NCI-H2227 (cell line): ENCODE results near the gene SPATA20.

Experiments used
- DNase-seq: peaks from one replicate; lab custom pipeline; 2025; ENCODE audit not compliant: unreplicated experiment; lab: John Stamatoyannopoulos, UW

SPATA20 gene

GRCh38 chr17:50519141-50519834 lies 27.7 kb upstream of the SPATA20 start:
- no peak for DNase-seq

- no peak for DNase-seq
These were observed 26.5 kb upstream of the SPATA20 start for GRCh38 chr17:50520483-50520882.

GRCh38 chr17:50521514-50521913 lies 25.5 kb upstream of the SPATA20 start:
- DNase-seq = no peak

DNA sequence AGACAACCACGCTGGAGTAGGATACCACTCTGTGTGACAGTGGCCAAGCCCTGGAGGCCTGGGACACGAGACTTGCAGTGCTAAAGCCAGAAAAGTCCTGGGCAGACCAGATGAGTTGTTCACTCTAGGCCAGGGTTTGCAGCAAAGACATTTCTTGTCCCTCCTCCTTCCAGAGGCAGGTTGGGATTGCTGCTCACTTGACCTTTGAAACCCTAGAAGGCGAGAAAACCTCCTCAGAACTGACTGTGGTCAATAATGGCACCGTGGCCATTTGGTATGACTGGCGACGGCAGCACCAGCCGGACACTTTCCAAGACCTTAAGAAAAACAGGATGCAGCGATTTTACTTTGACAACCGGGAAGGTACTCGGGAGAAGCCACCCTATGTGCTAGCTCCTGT lies 24.2 kb upstream of the SPATA20 start:
- DNase-seq = no peak

DNA sequence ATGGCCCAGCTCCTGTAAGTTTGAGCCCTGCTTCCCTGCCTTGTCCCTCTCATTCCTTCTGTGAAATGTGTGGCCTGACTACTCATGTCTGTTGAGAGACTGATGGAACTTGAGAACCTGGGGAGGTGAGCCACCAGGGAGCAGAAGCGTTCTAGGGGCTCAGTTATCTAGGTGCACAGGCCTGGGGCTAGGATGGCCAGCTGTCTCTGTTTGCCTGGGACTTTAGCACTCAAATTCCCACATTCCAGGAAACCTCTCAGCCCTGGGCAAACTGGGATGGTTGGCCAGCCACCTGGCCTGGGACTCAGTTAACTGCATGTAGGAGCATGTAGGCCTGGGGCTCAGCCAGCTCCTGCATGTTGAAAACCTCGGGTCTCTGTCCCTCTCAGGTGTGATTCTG lies 23.8 kb upstream of the SPATA20 start:
- no peak for DNase-seq

DNA sequence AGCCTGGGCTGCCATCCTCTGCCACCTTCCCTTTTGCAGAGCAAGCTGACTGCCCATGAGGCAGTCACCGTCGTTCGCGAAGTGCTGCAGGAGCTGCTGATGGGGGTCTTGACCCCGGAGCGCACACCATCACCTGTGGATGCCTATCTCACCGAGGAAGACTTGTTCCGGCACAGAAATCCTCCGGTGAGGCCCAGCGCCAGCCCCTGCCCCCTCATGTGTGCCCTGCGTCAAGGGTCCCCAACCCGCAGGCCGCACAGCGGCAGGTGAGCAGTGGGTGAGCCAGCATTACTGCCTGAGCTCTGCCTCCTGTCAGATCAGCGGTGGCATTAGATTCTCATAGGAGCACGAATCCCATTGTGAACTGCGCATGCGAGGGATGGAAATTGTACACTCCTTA lies 22.1 kb upstream of the SPATA20 start:
- DNase-seq = no peak

DNA sequence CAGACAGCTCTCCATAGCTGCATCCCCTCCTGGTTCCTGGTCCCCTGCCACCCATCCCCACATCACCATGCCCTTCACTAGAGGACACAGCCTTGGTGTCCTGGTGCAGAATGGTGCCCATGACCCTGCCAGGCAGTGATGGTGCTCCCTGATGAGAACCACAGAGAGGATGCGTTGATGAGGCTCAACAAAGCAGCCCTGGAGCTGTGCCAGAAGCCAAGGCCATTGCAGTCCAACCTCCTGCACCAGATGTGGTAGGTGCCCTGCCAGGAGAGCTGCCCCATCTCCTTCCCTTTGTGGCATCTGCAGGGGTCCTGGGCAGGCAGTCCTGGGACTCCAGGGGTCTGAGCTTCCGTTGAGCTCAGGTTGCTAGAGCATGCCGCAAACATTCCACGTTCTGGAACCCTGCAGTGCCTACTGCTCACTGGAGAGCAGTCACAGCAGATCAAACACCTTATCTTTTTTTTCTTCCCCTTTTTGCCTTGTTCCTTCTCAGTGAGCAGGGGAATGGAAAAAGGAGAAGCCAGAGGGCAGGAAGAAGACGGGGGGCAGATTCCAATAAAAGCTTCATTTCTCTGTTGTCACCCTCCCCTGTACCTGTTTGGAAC lies 19.7 kb upstream of the SPATA20 start:
- no peak for DNase-seq

DNA sequence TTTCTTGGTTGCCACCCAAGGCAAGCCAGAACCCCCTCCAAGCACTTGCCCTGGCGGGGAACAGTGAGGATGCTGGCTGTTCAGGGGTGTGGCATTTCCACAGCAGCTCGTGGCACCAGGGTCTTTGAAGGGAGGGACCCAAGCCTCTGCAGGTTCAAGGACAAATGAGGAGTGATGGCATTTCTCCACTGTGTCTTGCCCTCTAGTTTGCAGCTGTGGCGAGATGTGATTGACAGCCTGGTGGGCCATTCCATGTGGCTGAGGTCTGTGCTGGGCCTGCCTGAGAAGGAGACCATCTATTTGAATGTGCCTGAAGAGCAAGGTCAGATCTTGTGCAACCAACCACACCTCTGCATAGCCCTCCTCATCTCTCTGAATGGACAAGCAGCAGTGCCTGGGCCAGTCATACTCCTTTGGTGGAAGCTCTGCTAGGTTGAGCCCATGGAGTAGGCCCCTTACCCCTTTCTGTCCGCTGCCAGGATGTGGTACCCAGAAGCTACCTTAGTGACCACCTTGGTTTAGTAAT lies 19.0 kb upstream of the SPATA20 start:
- DNase-seq = no peak

DNA sequence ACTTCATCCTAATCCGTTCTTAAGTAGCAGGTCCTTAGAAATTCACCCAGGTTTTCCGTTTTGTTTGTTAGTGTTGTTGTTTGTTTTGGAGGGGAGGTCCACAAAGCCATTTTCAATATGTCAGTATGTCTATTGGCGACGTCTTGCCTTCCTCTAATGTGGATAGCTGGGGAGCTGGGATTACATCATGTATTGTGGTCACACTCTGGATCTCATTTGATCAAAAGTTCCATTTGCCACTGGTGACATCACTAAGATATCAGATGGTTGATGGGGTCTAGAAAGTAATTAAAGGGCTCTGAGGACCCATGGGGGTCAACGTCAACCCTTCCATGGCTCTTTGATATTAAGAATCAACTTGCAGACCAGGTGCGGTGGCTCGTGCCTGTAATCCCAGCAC lies 17.1 kb upstream of the SPATA20 start:
- no peak for DNase-seq

- DNase-seq = no peak
These were observed 15.4 kb upstream of the SPATA20 start for GRCh38 chr17:50531428-50532025.

GRCh38 chr17:50532452-50533024 lies 14.4 kb upstream of the SPATA20 start, which contains the start of gene EPN3:
Gene EPN3 (plus strand): TSS chr17:50532735. CDS start chr17:50536557, 3,822 bp downstream.
- DNase-seq = no peak

- no peak for DNase-seq
These were observed 13.8 kb upstream of the SPATA20 start for GRCh38 chr17:50533185-50533584.

DNA sequence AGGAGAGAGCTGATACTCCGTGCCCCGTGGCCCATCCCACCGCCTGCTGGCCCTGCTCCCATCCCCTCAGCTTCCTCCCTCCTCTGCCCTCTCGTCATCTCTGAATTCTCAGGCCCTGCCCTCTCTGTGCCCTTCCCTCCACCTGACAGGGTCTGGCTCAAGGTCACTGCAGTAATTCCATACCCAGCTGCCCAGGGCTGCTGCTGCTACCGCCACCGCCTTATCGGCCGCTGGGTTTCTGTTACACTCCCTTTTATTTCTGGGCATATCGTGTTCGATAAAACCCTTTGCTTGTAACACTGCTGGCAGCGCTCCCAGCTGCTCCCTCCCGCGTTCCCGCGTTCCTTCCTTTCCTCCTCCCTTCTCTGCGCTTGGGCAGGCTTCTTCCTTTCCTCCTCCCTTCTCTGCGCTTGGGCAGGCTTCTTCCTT lies 13.2 kb upstream of the SPATA20 start:
- no peak for DNase-seq

DNA sequence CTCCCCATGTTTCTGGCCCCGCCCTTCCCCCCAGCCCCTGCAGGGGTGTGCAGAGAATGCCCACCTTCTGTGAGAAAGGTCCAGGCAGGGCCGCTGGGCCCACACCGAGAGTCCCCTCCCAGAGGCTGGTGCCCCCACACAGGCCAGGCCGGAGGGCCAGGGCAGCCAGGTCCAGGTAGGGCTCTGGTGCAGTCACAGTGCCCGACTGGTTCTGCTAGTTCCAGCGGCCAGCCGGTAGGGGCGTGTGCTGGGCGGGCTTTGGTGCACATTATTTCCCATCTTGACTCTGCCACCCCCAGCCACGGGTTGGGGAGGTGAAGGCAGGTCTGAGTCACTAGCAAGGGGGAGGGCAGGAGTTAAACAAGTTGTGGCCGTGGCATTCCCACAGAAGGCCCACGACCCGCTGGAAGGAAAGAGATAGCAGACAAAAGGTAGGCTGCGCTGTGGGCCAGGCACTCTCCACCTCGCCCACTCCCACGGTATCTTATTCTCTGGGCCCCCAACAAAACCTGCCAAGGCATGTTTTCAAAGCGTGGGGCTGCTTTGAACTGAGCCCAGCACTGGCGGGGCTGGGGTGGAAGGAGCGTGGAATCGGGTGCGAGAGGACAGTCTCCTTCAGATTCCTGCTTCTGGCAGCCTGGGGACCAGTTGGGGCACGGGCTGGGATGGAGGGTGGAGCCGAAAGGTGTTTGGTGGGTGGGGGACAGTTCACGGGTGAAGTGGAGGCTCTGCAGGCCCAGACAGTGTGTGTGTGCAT lies 12.6 kb upstream of the SPATA20 start:
- peak; percentile 19 for DNase-seq

DNA sequence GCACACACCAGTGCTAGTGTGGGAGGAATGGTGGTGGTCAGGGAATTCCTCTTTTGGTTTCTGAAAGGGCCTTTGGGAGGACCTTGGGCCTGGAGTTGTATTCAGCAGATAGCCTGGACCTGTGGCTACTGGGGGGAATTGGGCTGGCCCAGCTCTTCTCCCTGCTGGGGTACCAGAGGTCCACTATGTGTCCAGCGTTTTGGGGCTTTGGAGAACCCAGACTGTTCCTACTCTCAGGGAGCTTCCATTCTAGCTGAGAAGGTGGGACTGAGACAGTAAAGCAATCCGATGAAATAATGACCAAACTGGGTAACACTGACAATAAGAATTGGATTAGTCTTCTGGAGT lies 12.0 kb upstream of the SPATA20 start:
- no peak for DNase-seq

DNA sequence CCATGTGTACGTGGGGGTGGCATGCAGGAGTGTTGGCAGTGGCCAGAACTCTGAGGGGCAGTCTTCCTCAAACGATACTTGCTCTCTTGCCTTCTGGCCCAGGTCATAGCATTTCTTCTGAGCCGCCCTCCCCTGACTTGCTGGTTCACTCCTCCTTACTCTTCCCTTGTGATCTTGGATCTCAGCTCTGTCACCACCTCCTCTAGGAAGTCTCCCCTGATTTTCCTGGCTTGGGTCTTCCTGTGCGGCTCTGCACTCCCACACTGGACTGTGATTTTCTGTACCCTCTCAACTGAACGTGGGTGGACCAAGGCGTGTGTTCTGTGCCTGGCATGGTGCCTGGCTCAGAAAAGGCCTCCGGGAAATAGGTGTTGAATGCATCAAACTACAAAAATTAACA lies 11.6 kb upstream of the SPATA20 start:
- DNase-seq = no peak

DNA sequence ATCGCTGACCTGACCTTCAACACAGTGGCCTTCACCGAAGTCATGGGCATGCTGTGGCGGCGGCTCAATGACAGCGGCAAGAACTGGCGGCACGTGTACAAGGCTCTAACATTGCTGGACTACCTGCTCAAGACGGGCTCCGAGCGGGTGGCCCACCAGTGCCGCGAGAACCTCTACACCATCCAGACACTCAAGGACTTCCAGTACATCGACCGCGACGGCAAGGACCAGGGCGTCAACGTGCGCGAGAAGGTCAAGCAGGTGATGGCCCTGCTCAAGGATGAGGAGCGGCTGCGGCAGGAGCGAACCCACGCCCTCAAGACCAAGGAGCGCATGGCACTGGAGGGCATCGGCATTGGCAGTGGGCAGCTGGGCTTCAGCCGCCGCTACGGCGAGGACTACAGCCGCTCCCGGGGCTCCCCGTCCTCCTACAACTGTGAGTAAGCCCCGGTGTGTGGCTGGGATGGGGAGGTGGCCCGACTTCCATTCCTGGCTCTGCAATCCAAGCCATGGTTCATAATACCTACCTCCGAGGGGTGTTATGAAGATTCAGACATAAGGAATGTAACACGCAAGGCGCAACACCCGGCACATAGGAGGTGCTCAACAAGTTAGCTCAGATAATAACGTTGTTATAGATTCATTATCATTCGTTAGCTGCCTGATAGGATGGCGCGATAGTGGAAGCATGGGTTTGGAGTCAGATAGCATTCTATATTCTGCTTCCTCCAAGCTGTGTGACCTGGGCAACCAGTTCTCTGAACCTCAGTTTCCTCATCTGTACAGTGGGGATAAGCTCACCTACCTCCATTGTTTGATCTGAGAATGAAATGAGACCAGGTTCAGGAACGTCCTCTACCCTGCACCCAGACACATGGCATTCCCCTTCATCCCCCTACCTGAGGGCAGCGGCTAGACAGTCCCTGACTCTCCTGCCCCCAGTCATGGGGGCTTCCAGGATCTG lies 10.0 kb upstream of the SPATA20 start:
- DNase-seq = no peak

DNA sequence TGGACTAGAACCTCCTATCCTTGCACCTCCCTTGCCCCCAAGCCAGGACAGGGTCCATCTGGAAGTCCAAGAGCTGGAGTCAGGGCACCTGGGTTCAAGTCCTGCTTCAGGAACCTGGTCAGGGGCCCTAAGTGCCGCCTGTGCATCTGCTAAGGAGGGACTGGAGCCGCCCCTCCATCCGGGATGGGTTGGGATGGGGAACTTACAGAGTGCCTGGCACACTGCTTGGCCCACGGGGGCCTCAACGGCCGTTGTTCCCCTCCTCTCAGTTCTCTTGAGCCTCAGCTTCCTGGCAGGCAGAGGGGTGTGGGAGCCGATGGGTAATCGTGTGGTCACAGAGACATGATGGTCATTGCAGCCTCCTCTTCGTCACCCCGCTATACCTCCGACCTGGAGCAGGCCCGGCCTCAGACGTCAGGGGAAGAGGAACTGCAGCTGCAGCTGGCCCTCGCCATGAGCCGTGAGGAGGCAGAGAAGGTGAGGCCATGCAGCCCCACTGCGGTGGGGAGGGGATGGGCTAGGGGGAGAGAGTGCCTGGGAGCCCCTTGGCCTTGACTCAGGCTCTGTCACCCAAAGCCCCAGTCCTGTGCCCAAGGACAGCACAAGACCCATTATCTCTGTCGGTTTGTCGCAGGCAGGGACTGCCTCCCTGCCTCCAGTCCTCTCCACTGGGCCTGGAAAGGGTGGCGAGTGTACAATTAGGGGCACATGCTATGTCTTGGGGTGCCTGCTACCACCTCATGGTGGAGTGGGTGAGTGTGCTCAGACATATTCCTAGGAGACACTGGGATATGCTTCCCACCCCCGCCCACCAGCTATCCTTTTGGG lies 9.0 kb upstream of the SPATA20 start:
- no peak for DNase-seq
